Measurements from ENCODE around the gene INSC. TPM values are rescaled to one million over a fixed set of nuclear protein-coding genes. Genes with fewer than 3 reads are reported as not detected.
"Not testable (repeated sequence)": the region's sequence is repeated elsewhere in the genome, so short reads cannot be mapped to it uniquely, and the experiment has no call there.

The INSC gene
- 1 to 10 TPM in 1 of 2 donors, not detected in 1; 1.0 TPM for total RNA-seq

- Histone ChIP-seq H3K4me1 (peaks cover 0 to 5% of the 10 kb centered on the region in 2 donors), H3K4me3 (peak within 1 kb of the TSS; percentile 28 to 41), H3K27ac (no peak within 1 kb of the TSS), H3K9me3 (no peaks in the 10 kb centered on the region), H3K27me3 (no peaks in the 10 kb centered on the region), H3K36me3 (no peaks in the 10 kb centered on the region)
- DNase-seq (ENCODE audit: low spot score): no peak
- TF ChIP-seq, protein P1, sequence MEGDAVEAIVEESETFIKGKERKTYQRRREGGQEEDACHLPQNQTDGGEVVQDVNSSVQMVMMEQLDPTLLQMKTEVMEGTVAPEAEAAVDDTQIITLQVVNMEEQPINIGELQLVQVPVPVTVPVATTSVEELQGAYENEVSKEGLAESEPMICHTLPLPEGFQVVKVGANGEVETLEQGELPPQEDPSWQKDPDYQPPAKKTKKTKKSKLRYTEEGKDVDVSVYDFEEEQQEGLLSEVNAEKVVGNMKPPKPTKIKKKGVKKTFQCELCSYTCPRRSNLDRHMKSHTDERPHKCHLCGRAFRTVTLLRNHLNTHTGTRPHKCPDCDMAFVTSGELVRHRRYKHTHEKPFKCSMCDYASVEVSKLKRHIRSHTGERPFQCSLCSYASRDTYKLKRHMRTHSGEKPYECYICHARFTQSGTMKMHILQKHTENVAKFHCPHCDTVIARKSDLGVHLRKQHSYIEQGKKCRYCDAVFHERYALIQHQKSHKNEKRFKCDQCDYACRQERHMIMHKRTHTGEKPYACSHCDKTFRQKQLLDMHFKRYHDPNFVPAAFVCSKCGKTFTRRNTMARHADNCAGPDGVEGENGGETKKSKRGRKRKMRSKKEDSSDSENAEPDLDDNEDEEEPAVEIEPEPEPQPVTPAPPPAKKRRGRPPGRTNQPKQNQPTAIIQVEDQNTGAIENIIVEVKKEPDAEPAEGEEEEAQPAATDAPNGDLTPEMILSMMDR (IDR thresholded peaks at IDR 0.05): peak in 1 of 2 donors; percentile 15
Observed at GRCh38 chr11:15114501-15115475, at the start of gene INSC. Gene INSC (plus strand): TSS chr11:15114923. CDS start chr11:15149175, 34,252 bp downstream.

GRCh38 chr11:15069751-15070150, 45.0 kb upstream of the INSC start:
- H3K4me1 ChIP-seq: peaks cover 0 to 20% of the 10 kb centered on the region in 2 donors
- not testable (repeated sequence) for H3K36me3 ChIP-seq; H3K27ac ChIP-seq; H3K27me3 ChIP-seq; H3K9me3 ChIP-seq; DNase-seq (ENCODE audit: low spot score); H3K4me3 ChIP-seq

GRCh38 chr11:15071556-15072255, 43.0 kb upstream of the INSC start:
- no peaks in the 10 kb centered on the region for H3K27me3 ChIP-seq
- no peak overlapping the region for H3K27ac ChIP-seq

GRCh38 chr11:15072551-15073143, 42.1 kb upstream of the INSC start:
- no peak for DNase-seq (ENCODE audit: low spot score)
- Histone ChIP-seq H3K4me1 (peaks cover 0 to 22% of the 10 kb centered on the region in 2 donors), H3K4me3 (no peak overlapping the region), H3K27ac (no peak overlapping the region), H3K36me3 (no peaks in the 10 kb centered on the region), H3K27me3 (no peaks in the 10 kb centered on the region), H3K9me3 (peaks cover 0 to 7% of the 10 kb centered on the region in 2 donors)
- TF ChIP-seq, protein P1 (IDR thresholded peaks at IDR 0.05): no peak

More at GRCh38 chr11:15071556-15072255, 43.0 kb upstream of the INSC start:
- Histone ChIP-seq H3K4me3 (no peak overlapping the region), H3K4me1 (peaks cover 0 to 22% of the 10 kb centered on the region in 2 donors), H3K36me3 (no peaks in the 10 kb centered on the region), H3K9me3 (peaks cover 0 to 7% of the 10 kb centered on the region in 2 donors)
- no peak for DNase-seq (ENCODE audit: low spot score)
- TF ChIP-seq, protein P1 (IDR thresholded peaks at IDR 0.05): no peak

DNA sequence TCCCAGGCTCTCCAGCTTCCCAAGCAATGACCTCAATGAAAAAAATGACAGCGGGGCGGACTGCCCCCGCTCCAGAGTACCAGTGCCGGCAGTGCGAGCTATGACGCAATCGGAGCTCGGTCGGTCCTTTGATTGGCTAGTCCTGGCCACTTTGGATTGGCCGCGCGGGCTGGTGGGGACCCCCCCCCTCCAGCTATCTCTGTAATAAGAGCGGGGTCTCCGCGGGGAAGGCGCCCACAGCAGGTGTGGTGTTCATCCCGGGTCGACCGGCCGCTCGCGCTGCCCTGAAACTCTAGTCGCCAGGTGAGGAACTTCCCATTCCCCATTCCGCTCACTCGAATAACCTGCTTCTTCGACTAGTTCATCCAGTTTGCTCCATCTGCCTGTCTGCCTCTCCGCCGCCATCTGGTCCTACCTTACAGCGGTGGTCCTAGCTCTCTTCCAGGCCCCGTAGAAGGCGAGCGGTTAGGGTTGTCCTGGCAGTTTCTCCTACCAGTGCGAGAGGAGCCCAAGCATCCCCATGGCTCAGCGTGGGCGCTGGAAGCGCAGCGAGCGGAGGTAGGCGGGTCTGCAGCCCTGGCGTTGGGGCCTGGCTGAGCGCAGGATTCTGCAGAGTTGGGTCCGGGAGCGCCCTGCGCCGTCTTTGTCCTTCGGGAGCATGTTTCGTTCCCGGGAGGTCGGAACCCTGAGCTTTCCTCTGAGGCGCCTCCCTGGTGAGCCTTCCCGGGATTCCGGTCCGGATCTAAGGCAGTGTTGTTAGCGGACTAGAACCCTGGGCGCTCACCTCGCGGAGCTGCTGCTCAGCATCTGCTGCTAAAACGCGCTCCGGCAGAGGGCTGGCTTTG, 41.1 kb upstream of the INSC start, which contains the start of gene CALCB:
CALCB (plus strand) TSS at position 233 of the 845 bp plus-strand sequence. CDS start 1,126 bp downstream, outside the sequence.
- no peaks in the 10 kb centered on the region for H3K27me3 ChIP-seq
- H3K9me3 ChIP-seq: peaks cover 0 to 7% of the 10 kb centered on the region in 2 donors
- H3K4me1 ChIP-seq: peaks cover 0 to 22% of the 10 kb centered on the region in 2 donors
- TF ChIP-seq, protein P1 (IDR thresholded peaks at IDR 0.05): no peak
- H3K4me3 ChIP-seq: peak within 1 kb of the TSS; percentile 17 to 45
- no peaks in the 10 kb centered on the region for H3K36me3 ChIP-seq
- H3K27ac ChIP-seq: no peak within 1 kb of the TSS
- no peak for DNase-seq (ENCODE audit: low spot score)

Measured in right atrium auricular region (tissue), 2 donors.